Naive thymus-derived CD4-positive, alpha-beta T cell (primary cell): ENCODE data around the gene CHPT1. TPM values are rescaled to one million over a fixed set of nuclear protein-coding genes. Genes with fewer than 3 reads are reported as not detected.
"Not testable (repeated sequence)": the region's sequence is repeated elsewhere in the genome, so short reads cannot be mapped to it uniquely, and the experiment has no call there.

Experiments used
- ATAC-seq: fragments of 150-1000 bp; cut with Tn5 transposase; 2 replicates; pipeline ENCODE4 v1.10.0; 2021; ENCODE audit warnings: mild to moderate bottlenecking, moderate library complexity
- CTCF ChIA-PET: fragments of 350-600 bp; sonication (Branson Sonifier 250); formaldehyde crosslinking; loops from one replicate; lab custom pipeline; 2021; ENCODE audit warnings: antibody characterized with exemption; lab: Charles Lee
- POLR2A ChIA-PET: fragments of 350-600 bp; sonication (Branson Sonifier 250); formaldehyde crosslinking; loops from one replicate; lab custom pipeline; 2021; ENCODE audit warnings: antibody characterized with exemption, inconsistent platforms; lab: Charles Lee
- DNase-seq, 9 donors: peaks; one replicate each; pipeline versions ENCODE4 v3.0.0 to v3.0.0-alpha.2; 2020 to 2022; ENCODE audit warnings: mixed read lengths in 1 of 9
- H3K27ac ChIP-seq: one replicate; pipeline ENCODE4 v1.7.0; 2013; ENCODE audit warnings: mild to moderate bottlenecking, low read depth, low read length, moderate library complexity
- H3K27me3 ChIP-seq, 2 donors: one replicate each; pipeline ENCODE4 v1.7.0; 2013; ENCODE audit warnings: low read length in 2 of 2, mild to moderate bottlenecking in 2 of 2, moderate library complexity in 2 of 2; ENCODE audit not compliant: control insufficient read depth in 2 of 2, insufficient read depth in 2 of 2
- H3K36me3 ChIP-seq, 3 experiments: 1 replicate in 2 of 3; 2 replicates in 1 of 3; pipeline ENCODE4 v1.7.0; 2013; ENCODE audit warnings: low read length in 3 of 3, mild to moderate bottlenecking in 3 of 3, moderate library complexity in 1 of 3; ENCODE audit not compliant: insufficient read depth in 3 of 3, control insufficient read depth in 2 of 3
- H3K4me1 ChIP-seq, 2 donors: one replicate each; pipeline ENCODE4 v1.7.0; 2013; ENCODE audit warnings: low read length in 2 of 2, mild to moderate bottlenecking in 2 of 2, moderate library complexity in 1 of 2; ENCODE audit not compliant: control insufficient read depth in 2 of 2, insufficient read depth in 2 of 2
- H3K4me3 ChIP-seq: 2 replicates; pipeline ENCODE4 v1.7.0; 2013; ENCODE audit warnings: mild to moderate bottlenecking, low read length
- H3K9me3 ChIP-seq, 3 experiments: 1 replicate in 2 of 3; 2 replicates in 1 of 3; pipeline ENCODE4 v1.7.0; 2013; ENCODE audit warnings: low read length in 3 of 3; ENCODE audit not compliant: control insufficient read depth in 2 of 3
- H3K27ac Mint-ChIP-seq, 9 donors: one replicate each; pipeline ENCODE4 v1.8.0; 2020 to 2022; ENCODE audit warnings: mixed read lengths in 9 of 9, mild to moderate bottlenecking in 8 of 9, moderate library complexity in 5 of 9, inconsistent platforms in 2 of 9
- H3K27me3 Mint-ChIP-seq, 5 donors: one replicate each; pipeline ENCODE4 v1.8.0; 2021 to 2022; ENCODE audit warnings: mixed read lengths in 5 of 5, mild to moderate bottlenecking in 1 of 5
- H3K36me3 Mint-ChIP-seq, 5 donors: one replicate each; pipeline ENCODE4 v1.8.0; 2020 to 2022; ENCODE audit warnings: mixed read lengths in 5 of 5, mild to moderate bottlenecking in 3 of 5, inconsistent platforms in 1 of 5
- H3K4me1 Mint-ChIP-seq, 7 donors: one replicate each; pipeline ENCODE4 v1.8.0; 2020 to 2022; ENCODE audit warnings: mixed read lengths in 7 of 7, mild to moderate bottlenecking in 3 of 7, inconsistent platforms in 1 of 7
- H3K4me3 Mint-ChIP-seq, 10 donors: one replicate each; pipeline ENCODE4 v1.8.0; 2020 to 2022; ENCODE audit warnings: mild to moderate bottlenecking in 10 of 10, mixed read lengths in 10 of 10, moderate library complexity in 6 of 10, inconsistent platforms in 2 of 10
- H3K9me3 Mint-ChIP-seq, 11 donors: one replicate each; pipeline ENCODE4 v1.8.0; 2020 to 2022; ENCODE audit warnings: mixed read lengths in 11 of 11, mild to moderate bottlenecking in 4 of 11, inconsistent platforms in 1 of 11, moderate library complexity in 1 of 11
- intact Hi-C, 2 donors: fragments of 100-400 bp; cut with micrococcal nuclease; formaldehyde crosslinking; loops; one replicate each; pipeline ENCODE4 v1.15.1; 2023
- polyA plus RNA-seq, 2 donors: library from polyadenylated mRNA; unstranded; fragments of 300-500 nt; fragmentation: Illumina TruSeq; gene quantifications; one replicate each; pipeline ENCODE4 v1.2.3, GENCODE V29; 2021
- total RNA-seq, 6 experiments: library from RNA in 5 of 6; stranded (reverse) in 5 of 6; gene quantifications; 1 replicate in 5 of 6; 2 replicates in 1 of 6; pipeline ENCODE4 v1.2.3 and lab custom pipeline; 2021 to 2026

CHPT1 gene
- total and polyA plus RNA-seq, 7 experiments from 2014 or later = 6.5 to 22.9 (median 14.5) TPM

DNA sequence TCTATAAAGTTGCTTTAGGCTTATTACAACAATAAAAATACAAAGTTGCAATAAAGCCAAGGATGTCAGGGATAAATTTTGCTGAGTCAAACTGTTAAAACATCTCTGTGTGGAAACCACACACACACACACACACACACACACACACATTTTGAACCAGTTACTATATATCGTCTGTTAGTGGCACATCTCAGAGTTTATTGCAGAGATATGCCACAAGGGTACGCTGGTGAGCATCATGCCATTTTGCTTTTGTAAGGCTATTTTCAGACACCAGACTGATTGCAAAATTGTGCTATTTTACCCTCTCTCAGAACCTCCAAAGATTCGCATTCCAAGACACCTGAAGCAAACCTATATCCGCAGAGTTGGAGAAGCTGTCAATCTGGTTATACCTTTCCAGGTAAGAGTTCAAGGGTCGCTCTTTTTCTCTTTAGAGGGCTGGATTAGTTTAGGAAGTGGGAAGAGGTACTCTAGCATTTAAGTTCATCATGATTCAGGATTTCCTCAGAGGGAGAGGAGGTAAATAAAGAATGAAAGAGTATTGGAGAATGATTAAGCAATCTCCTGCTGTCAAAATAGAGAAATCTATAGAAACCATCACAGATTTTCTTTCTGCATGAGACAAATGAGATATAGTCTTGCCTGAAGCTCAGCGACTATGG, 27.3 kb upstream of the CHPT1 start:
- DNase-seq = peak in 7 of 9 donors; percentile 30 to 59 (median 54)
- peaks cover 0 to 3% (median 0%) of the 10 kb centered on the region in 11 donors for H3K9me3 Mint-ChIP-seq
- no peaks in the 10 kb centered on the region for H3K9me3 ChIP-seq
- no peaks in the 10 kb centered on the region for H3K27me3 ChIP-seq
- H3K4me1 Mint-ChIP-seq = peaks cover 13 to 28% (median 21%) of the 10 kb centered on the region in 7 donors
- H3K36me3 Mint-ChIP-seq = no peaks in the 10 kb centered on the region
- peaks cover 4 to 18% of the 10 kb centered on the region in 2 donors for H3K4me1 ChIP-seq
- ATAC-seq = peak; percentile 88
- peaks cover 5 to 15% (median 9%) of the 10 kb centered on the region in 5 donors for H3K27me3 Mint-ChIP-seq
- CTCF ChIA-PET = interaction anchor here (0.6 to 1.6 kb wide), 2 partner anchors 30 to 126 kb away, joined by 3 to 4 read pairs; no protein-coding TSS in a partner anchor
- intact Hi-C loops = loop anchor here (1.0 to 2.0 kb wide), 6 partner anchors 27 to 169 kb away; partner anchors contain the start of genes CHPT1 (in 2 of the 2) and GNPTAB (in 1 of the 2)
- H3K36me3 ChIP-seq = no peaks in the 10 kb centered on the region
- peak overlapping the region in 8 of 9 donors; percentile 10 to 71 (median 40) for H3K27ac Mint-ChIP-seq
- no peak overlapping the region for H3K4me3 ChIP-seq
- POLR2A ChIA-PET = interaction anchor here (0.7 kb wide), 1 partner anchor 23 kb away, joined by 3 read pairs; no protein-coding TSS in a partner anchor
- H3K4me3 Mint-ChIP-seq = peak overlapping the region in 4 of 10 donors; percentile 30 to 44 (median 39)
- H3K27ac ChIP-seq = no peak overlapping the region

DNA sequence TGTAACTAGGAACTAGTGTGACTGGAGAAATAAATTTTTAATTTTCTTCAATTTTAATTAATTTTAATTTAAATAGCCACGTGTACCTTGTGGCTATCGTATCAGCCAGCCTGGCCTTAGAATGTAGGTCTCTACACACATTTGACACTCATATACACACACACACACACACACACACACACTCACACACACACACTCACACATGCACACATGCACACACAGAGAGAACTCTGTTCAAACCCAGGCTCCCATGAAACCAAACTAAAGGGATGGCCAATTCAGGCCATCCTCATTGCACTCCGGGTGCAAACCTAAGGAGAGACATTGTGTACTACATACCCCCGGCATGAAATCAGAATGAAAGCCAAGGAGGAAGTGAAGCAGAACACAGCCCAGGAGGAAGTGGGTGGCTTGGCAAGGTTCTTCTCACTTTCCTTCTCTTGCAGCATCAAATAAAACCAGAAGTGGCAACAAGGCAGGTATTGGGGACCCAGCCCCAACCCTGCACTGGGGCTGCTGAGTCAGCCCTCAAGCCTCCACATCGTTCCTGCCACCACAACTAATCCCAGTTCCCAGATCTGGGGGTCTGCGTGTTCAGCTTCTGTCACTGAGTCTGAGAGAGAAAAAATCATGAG, 26.2 kb upstream of the CHPT1 start:
- ChIA-PET CTCF (interaction anchor here (1.6 kb wide), 1 partner anchor 28 kb away, joined by 4 read pairs; no protein-coding TSS in a partner anchor), POLR2A (interaction anchor here (0.9 kb wide), 1 partner anchor 11 kb away, joined by 3 read pairs; no protein-coding TSS in a partner anchor)
- no peaks in the 10 kb centered on the region for H3K9me3 ChIP-seq
- peak in 7 of 9 donors; percentile 27 to 71 (median 58) for DNase-seq
- Mint-ChIP-seq H3K4me1 (peaks cover 13 to 28% (median 21%) of the 10 kb centered on the region in 7 donors), H3K4me3 (peak overlapping the region; percentile 57 to 84 (median 73)), H3K27me3 (peaks cover 3 to 14% (median 3%) of the 10 kb centered on the region in 5 donors), H3K9me3 (peaks cover 0 to 3% (median 0%) of the 10 kb centered on the region in 11 donors), H3K27ac (peak overlapping the region in 8 of 9 donors; percentile 72 to 94 (median 89)), H3K36me3 (no peaks in the 10 kb centered on the region)
- peaks cover 4 to 18% of the 10 kb centered on the region in 2 donors for H3K4me1 ChIP-seq
- H3K27ac ChIP-seq = no peak overlapping the region
- H3K36me3 ChIP-seq = no peaks in the 10 kb centered on the region
- no peak overlapping the region for H3K4me3 ChIP-seq
- peak; percentile 81 for ATAC-seq
- intact Hi-C loops = loop anchor here (2.0 kb wide), 4 partner anchors 26 to 168 kb away; partner anchors contain the start of genes CHPT1 (in 1 of the 2) and GNPTAB (in 1 of the 2)
- H3K27me3 ChIP-seq = no peaks in the 10 kb centered on the region

DNA sequence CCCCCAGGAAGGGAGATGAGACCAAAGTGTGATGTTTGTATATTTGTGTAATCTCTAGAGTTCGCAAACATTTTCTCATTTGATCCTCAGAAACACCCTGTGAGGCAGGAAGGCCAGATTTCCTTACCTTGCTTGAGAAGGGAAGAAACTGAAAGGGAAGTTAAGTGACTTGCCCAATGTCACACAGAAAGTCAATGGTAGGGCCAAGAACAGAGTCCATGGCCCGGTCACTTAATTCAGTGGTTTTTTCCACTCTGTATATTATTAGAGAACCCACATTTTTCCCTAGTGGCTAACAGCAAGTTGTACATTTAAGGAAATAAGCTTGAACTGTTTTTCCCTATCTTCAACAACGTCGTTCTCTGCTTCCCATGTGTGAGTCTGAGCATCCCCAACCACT, 25.6 kb upstream of the CHPT1 start:
- H3K27me3 Mint-ChIP-seq = peaks cover 0 to 10% (median 0%) of the 10 kb centered on the region in 5 donors
- peak overlapping the region in 8 of 10 donors; percentile 57 to 84 (median 76) for H3K4me3 Mint-ChIP-seq
- peaks cover 13 to 28% (median 21%) of the 10 kb centered on the region in 7 donors for H3K4me1 Mint-ChIP-seq
- Histone ChIP-seq H3K27me3 (no peaks in the 10 kb centered on the region), H3K4me3 (no peak overlapping the region), H3K4me1 (peaks cover 4 to 18% of the 10 kb centered on the region in 2 donors), H3K36me3 (no peaks in the 10 kb centered on the region), H3K27ac (no peak overlapping the region), H3K9me3 (no peaks in the 10 kb centered on the region)
- no peaks in the 10 kb centered on the region for H3K36me3 Mint-ChIP-seq
- peaks cover 0 to 3% (median 0%) of the 10 kb centered on the region in 11 donors for H3K9me3 Mint-ChIP-seq
- H3K27ac Mint-ChIP-seq = peak overlapping the region in 7 of 9 donors; percentile 72 to 94 (median 86)
- POLR2A ChIA-PET = interaction anchor here (0.9 kb wide), 1 partner anchor 11 kb away, joined by 3 read pairs; no protein-coding TSS in a partner anchor
- DNase-seq (no peak), ATAC-seq (peak; percentile 26)
- CTCF ChIA-PET = interaction anchor here (0.8 to 1.6 kb wide), 3 partner anchors 22 to 168 kb away, joined by 3 to 4 read pairs (median 3); no protein-coding TSS in a partner anchor
- intact Hi-C loops = loop anchor here (2.0 kb wide), 4 partner anchors 25 to 167 kb away; partner anchors contain the start of genes CHPT1 (in 1 of the 2) and GNPTAB (in 1 of the 2)

DNA sequence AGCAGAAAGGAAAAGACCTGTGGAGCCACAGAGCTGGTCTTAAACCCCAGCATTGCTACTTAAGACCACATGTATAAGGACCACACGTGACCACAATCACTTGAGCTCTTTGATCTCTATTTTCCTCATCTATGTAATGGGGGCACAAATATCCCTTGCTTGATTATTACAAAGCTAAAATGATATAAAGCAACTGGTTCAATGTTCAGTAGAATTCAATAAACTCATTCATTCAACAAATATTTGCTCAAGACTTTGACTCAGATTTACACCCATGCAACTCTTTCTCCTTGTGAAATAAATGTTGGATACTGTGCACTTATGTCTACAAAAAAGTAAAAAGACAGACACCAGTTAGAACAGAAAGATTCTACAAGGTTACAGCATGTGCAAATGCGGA, 21.9 kb upstream of the CHPT1 start:
- Mint-ChIP-seq H3K9me3 (peaks cover 0 to 3% (median 0%) of the 10 kb centered on the region in 11 donors), H3K36me3 (no peaks in the 10 kb centered on the region), H3K4me3 (no peak overlapping the region), H3K4me1 (peaks cover 9 to 20% (median 16%) of the 10 kb centered on the region in 7 donors), H3K27ac (no peak overlapping the region), H3K27me3 (peaks cover 0 to 23% (median 0%) of the 10 kb centered on the region in 5 donors)
- no peaks in the 10 kb centered on the region for H3K9me3 ChIP-seq
- H3K27ac ChIP-seq = no peak overlapping the region
- peaks cover 4 to 17% of the 10 kb centered on the region in 2 donors for H3K4me1 ChIP-seq
- intact Hi-C loops = no loop called here
- no peak overlapping the region for H3K4me3 ChIP-seq
- ChIA-PET CTCF (no interaction called here), POLR2A (no interaction called here)
- ATAC-seq (no peak), DNase-seq (no peak)
- H3K27me3 ChIP-seq = no peaks in the 10 kb centered on the region
- no peaks in the 10 kb centered on the region for H3K36me3 ChIP-seq

DNA sequence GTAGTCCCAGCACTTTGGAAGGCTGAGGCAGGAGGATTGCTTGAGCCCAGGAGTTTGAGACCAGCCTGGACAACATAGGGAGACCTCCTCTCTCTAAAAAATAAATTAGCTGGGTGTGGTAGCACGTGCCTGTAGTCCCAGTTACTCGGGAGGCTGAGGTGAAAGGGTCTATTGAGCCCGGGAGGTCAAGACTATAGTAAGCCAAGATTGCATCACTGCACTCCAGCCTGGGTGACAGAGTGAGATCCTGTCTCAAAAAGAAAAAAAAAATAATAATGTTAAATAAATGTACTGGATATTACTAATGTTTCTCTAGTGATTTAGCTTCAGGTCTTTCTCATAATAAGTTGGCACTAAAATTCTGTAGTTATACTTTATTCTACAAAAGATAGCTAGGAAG, 20.9 kb upstream of the CHPT1 start:
- ATAC-seq, H3K4me3 Mint-ChIP-seq, intact Hi-C loops, DNase-seq, H3K9me3 ChIP-seq, H3K4me1 ChIP-seq, CTCF ChIA-PET, H3K27ac Mint-ChIP-seq, H3K9me3 Mint-ChIP-seq, H3K27me3 ChIP-seq, H3K27ac ChIP-seq, H3K4me3 ChIP-seq, H3K36me3 Mint-ChIP-seq, H3K36me3 ChIP-seq: not testable (repeated sequence)
- Mint-ChIP-seq H3K4me1 (peaks cover 3 to 10% (median 8%) of the 10 kb centered on the region in 7 donors), H3K27me3 (peaks cover 0 to 23% (median 0%) of the 10 kb centered on the region in 5 donors)
- POLR2A ChIA-PET = interaction anchor here (0.7 to 0.8 kb wide), 2 partner anchors 13 to 138 kb away, joined by 3 to 4 read pairs; no protein-coding TSS in a partner anchor

DNA sequence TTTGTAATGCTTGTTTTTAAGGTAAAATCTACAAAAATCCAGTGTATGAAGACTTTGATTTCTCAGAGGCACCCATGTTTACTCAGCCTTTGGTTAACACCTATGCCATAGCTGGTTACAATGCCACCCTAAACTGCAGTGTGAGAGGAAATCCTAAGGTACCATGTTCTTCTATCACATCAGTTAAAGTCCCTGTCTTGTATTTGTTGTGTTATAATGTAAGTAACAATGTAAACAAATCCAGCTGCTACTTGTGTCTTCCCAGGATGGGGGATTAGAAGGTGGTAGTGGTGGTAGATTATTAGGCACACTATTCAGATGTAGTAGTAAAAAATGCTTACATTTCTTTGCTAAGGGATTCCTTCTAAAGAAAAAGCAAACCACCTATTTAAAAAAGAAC, 19.4 kb upstream of the CHPT1 start:
- ATAC-seq (no peak), DNase-seq (no peak)
- Mint-ChIP-seq H3K9me3 (no peaks in the 10 kb centered on the region), H3K36me3 (no peaks in the 10 kb centered on the region), H3K27me3 (peaks cover 0 to 25% (median 0%) of the 10 kb centered on the region in 5 donors), H3K4me3 (no peak overlapping the region), H3K4me1 (peaks cover 0 to 4% (median 0%) of the 10 kb centered on the region in 7 donors), H3K27ac (no peak overlapping the region)
- no peaks in the 10 kb centered on the region for H3K9me3 ChIP-seq
- no peak overlapping the region for H3K27ac ChIP-seq
- intact Hi-C loops = no loop called here
- no peaks in the 10 kb centered on the region for H3K4me1 ChIP-seq
- CTCF ChIA-PET = no interaction called here
- no peaks in the 10 kb centered on the region for H3K36me3 ChIP-seq
- no peaks in the 10 kb centered on the region for H3K27me3 ChIP-seq
- POLR2A ChIA-PET = no interaction called here
- H3K4me3 ChIP-seq = no peak overlapping the region
